GM13976 (cell line): Measurements from ENCODE around the gene C22orf23.

Source experiments
- DNase-seq: peaks from one replicate; pipeline ENCODE4 v3.0.0; 2012; ENCODE audit warnings: low spot score
- in situ Hi-C: fragments of 300-500 bp; cut with MboI; formaldehyde crosslinking; loops from one replicate; pipeline ENCODE4 v1.12.0; 2022; ENCODE audit warnings: low sequenced_read_pairs, mixed read lengths, inconsistent platforms; ENCODE audit not compliant: unreplicated experiment
- TF ChIP-seq, protein P1 (sequence below): IDR thresholded peaks from 2 replicates; pipeline ENCODE4 v1.5.1; 2012; ENCODE audit warnings: borderline replicate concordance, mild to moderate bottlenecking; ENCODE audit not compliant: insufficient read depth; ENCODE audit errors: extremely low read depth, missing control alignments, control extremely low read depth

The C22orf23 gene

DNA sequence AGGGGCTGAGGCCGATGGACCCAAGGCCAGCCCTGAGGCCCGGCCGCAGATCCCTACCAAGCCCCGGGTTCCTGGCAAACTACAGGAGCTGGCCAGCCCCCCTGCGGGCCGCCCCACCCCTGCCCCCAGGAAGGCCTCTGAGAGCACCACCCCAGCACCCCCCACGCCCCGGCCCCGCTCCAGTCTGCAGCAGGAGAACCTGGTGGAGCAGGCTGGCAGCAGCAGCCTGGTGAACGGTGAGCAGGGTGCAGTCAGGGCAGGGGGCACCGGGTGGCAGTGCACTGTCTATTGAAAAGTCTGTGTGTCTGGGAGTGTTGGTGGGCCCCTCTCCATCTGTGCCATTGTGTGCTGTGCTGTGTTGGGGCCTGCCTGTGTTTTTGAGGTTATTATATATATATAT lies 31.2 kb downstream of the C22orf23 start:
- DNase-seq = no peak
- in situ Hi-C loops = no loop called here
- TF ChIP-seq, protein P1, sequence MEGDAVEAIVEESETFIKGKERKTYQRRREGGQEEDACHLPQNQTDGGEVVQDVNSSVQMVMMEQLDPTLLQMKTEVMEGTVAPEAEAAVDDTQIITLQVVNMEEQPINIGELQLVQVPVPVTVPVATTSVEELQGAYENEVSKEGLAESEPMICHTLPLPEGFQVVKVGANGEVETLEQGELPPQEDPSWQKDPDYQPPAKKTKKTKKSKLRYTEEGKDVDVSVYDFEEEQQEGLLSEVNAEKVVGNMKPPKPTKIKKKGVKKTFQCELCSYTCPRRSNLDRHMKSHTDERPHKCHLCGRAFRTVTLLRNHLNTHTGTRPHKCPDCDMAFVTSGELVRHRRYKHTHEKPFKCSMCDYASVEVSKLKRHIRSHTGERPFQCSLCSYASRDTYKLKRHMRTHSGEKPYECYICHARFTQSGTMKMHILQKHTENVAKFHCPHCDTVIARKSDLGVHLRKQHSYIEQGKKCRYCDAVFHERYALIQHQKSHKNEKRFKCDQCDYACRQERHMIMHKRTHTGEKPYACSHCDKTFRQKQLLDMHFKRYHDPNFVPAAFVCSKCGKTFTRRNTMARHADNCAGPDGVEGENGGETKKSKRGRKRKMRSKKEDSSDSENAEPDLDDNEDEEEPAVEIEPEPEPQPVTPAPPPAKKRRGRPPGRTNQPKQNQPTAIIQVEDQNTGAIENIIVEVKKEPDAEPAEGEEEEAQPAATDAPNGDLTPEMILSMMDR = no peak

DNA sequence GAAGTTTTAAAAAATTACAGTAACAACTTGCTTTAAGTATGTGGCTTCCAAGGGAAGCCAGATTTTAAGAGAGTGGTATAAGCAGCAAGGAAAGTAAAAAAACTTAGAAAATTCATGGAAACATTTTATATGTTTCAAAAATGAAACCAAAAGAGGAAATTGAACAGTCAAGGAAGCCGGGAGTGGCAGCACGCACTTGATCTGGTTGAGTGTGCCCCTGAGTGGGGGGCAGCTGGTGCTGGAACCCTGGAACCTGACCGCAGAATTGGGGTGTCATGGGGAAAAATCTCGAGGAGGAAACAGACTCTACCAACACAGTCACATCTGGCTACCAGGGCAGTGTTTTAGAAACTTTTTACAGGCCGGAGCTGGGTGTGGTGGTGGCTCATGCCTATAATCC lies 33.3 kb downstream of the C22orf23 start:
- in situ Hi-C loops = no loop called here
- TF ChIP-seq, protein P1 = no peak

DNA sequence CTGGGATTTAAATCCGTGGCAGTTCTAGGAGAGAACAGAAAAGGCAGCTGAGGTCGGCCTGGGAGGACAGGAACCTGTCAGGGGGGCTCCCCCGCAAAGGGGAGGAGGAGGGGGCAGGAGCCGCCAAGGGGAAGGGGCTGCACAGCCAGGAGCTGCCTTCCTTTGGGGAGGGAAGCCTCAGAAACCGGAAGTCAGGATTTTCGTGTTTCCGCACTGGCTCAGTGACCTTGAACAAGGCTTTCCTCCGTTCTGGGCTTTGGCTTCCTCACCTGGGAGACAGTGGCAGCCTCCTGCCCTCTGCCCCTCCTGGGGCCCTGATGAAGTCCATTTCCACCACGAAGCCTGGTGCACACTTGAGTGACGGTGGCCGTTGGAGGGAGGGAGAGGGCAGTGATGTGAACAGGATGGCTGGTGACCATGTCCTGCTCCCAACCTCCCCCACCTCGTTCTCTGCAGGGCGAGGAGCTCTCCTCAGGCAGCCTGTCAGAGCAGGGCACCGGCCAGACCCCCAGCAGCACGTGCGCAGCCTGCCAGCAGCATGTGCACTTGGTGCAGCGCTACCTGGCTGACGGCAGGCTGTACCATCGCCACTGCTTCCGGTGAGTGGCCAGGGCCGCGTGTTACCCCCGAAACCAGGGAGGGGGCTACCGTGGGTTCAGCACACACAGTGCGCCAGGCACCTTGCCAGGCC lies 34.7 kb downstream of the C22orf23 start:
- in situ Hi-C loops = no loop called here
- TF ChIP-seq, protein P1 = no peak
- no peak for DNase-seq

More for the DNA sequence above, 33.3 kb downstream of the C22orf23 start:
- DNase-seq = no peak

DNA sequence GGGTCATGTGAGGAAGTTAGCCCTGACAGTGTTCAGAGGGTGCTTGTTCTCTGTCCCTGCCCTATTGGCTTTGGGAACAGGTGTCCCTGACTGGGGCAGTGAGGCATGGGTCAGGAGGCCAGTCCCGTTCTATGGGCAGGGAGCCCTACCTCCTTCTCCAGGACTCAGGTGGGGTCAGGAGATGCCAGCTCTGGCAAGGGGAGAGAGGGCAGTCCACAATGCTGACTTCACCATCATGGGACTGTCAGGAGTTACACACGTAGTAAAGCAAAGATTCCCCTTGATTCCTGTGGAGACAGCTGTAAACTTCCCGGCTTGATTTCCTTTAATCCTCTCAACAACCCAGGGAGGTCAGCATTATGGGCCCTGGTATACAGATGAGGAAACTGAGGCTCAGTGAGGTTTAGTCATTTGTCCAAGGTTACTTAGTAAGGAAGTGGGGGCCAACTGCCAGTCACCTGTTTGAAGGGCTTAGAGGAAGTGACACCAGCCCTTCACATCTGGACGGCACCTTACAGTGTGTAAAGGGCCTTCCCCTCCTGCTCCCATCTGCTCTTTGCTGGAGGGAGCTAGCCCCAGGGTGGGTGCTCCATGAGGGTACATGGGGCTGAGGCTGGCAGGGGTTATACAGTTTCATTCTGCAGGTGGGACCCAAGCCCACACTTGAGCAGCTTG lies 35.4 kb downstream of the C22orf23 start:
- no peak for DNase-seq
- in situ Hi-C loops = no loop called here
- TF ChIP-seq, protein P1 = no peak

DNA sequence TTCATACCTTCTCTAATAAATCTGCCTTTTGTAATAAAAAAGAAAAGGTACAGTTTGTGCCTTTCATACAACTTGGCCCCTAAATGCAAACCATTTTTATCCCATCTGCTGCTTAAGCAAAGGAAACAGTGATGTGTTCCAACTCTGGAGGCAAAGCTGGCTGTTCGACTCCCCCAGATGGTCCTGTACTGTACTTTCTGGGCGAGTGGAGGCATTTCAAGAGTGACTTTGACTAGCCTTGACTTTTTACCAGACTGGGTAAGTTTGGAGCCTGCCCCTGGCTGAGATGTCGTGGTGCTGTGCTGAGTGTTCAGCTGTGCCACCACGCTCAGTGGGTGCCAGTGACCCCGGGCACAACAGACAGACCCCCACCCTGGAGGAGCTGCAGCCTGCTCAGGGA lies 37.1 kb downstream of the C22orf23 start:
- in situ Hi-C loops = no loop called here
- DNase-seq = no peak
- TF ChIP-seq, protein P1 = no peak

DNA sequence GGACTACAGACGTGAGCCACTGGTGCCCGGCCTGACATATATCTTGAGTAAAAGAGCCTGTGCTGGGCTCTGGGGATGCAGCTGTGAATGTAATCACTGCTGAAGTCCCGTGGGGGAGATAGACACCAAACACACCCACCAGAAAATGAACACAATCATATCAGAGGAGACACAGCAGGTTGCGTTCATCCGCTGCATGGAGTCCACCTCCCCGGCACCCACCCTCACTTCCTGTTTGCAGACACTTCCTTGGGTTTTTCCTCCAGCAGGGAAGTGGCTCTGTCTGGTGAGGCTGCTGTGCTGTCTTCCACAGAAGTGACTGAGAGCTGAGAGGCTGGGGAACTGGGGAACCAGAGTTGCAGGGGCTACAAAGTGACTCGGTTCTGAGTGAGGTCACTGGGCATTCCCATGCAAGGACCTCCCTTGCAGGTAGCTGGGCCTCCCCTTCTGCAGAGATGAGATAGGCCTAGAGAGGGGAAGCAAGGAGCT lies 40.1 kb downstream of the C22orf23 start:
- TF ChIP-seq, protein P1 = no peak
- no peak for DNase-seq
- in situ Hi-C loops = no loop called here
